ENCODE results near the gene TREX2. TPM values are rescaled to one million over a fixed set of nuclear protein-coding genes. Genes with fewer than 3 reads are reported as not detected.

TREX2 gene
- total RNA-seq, 4 donors from 2014 or later, result 0.42 to 1.6 (median 0.87) TPM

- Histone ChIP-seq H3K4me1 (peaks cover 0 to 40% (median 5%) of the 10 kb centered on the region in 3 donors), H3K27ac (peak overlapping the region in 1 of 4 donors; percentile 43), H3K4me3 (peak overlapping the region in 1 of 2 donors; percentile 43), H3K9me3 (no peaks in the 10 kb centered on the region), H3K36me3 (no peaks in the 10 kb centered on the region), H3K27me3 (no peaks in the 10 kb centered on the region)
- ATAC-seq, result peak; percentile 37
- no peak for TF ChIP-seq CTCF (IDR thresholded peaks at IDR 0.05)
- peak; percentile 56 for TF ChIP-seq POLR2AphosphoS5 (IDR thresholded peaks at IDR 0.05)
- whole genome bisulfite sequencing, 2 donors (ENCODE audit: low coverage in 1 of 2), result no CpG with 5 or more reads among the region's 59 CpGs
Observed at GRCh38 chrX:153474718-153475117, 28.9 kb upstream of the TREX2 start.

- H3K27me3 ChIP-seq, result no peaks in the 10 kb centered on the region
- H3K4me1 ChIP-seq, result peaks cover 0 to 45% (median 7%) of the 10 kb centered on the region in 3 donors
- no peak for ATAC-seq
- WGBS, 2 donors (ENCODE audit: low coverage in 1 of 2), result no CpG with 5 or more reads among the region's 10 CpGs
- no peaks in the 10 kb centered on the region for H3K9me3 ChIP-seq
- peak overlapping the region in 1 of 4 donors; percentile 43 for H3K27ac ChIP-seq
- no peaks in the 10 kb centered on the region for H3K36me3 ChIP-seq
- TF ChIP-seq POLR2A (IDR thresholded peaks at IDR 0.05) (no peak), EP300 (IDR thresholded peaks at IDR 0.05) (no peak), CTCF (IDR thresholded peaks at IDR 0.05) (no peak), POLR2AphosphoS5 (IDR thresholded peaks at IDR 0.05) (no peak)
- peak overlapping the region in 1 of 2 donors; percentile 43 for H3K4me3 ChIP-seq
Observed at GRCh38 chrX:153474266-153474665, 28.4 kb upstream of the TREX2 start.

DNA sequence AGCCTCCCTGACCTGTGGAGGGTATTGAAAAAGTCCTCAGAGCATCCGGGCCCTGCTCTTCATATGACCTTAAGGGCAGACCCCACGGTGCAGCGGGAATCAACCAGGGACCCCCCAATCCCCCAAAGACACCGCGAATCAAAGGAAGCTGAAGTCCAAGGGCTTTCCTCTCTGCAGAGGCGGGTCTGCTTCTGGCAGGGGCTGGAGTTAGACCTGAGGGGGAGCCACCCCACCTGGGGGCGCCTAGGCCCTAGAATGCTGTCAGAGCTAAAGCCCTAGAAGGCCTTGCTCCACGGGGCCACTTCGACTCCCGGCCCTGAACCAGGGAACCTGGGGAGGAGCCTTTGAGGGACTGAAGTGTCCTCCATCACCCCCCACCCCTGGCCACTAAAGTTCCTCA lies 27.3 kb upstream of the TREX2 start:
- peaks cover 0 to 54% (median 7%) of the 10 kb centered on the region in 3 donors for H3K4me1 ChIP-seq
- no CpG with 5 or more reads among the region's 10 CpGs for WGBS, 2 donors (ENCODE audit: low coverage in 1 of 2)
- no peak overlapping the region for H3K27ac ChIP-seq

GRCh38 chrX:153471663-153472280 lies 25.9 kb upstream of the TREX2 start:
- WGBS, 2 donors (ENCODE audit: low coverage in 1 of 2), result 67 to 80% methylated on average over 3 to 7 of the region's 11 CpGs
- no peak for ATAC-seq
- Histone ChIP-seq H3K9me3 (no peaks in the 10 kb centered on the region), H3K27ac (peak overlapping the region in 2 of 4 donors; percentile 74 to 76), H3K4me1 (peaks cover 0 to 52% (median 7%) of the 10 kb centered on the region in 3 donors), H3K36me3 (peaks cover 0 to 3% of the 10 kb centered on the region in 2 donors), H3K4me3 (no peak overlapping the region), H3K27me3 (no peaks in the 10 kb centered on the region)
- TF ChIP-seq EP300 (IDR thresholded peaks at IDR 0.05), result no peak
- TF ChIP-seq POLR2A (IDR thresholded peaks at IDR 0.05), result no peak
- TF ChIP-seq CTCF (IDR thresholded peaks at IDR 0.05), result no peak

More for the DNA sequence above, 27.3 kb upstream of the TREX2 start:
- ATAC-seq, result no peak
- Histone ChIP-seq H3K36me3 (peaks cover 0 to under 1% of the 10 kb centered on the region in 2 donors), H3K27me3 (no peaks in the 10 kb centered on the region), H3K4me3 (no peak overlapping the region), H3K9me3 (no peaks in the 10 kb centered on the region)
- TF ChIP-seq POLR2A (IDR thresholded peaks at IDR 0.05), result no peak

GRCh38 chrX:153470411-153471363 lies 24.8 kb upstream of the TREX2 start, which contains the start of gene HAUS7:
TSS of gene HAUS7 (minus strand) at chrX:153470576. CDS start at chrX:153470557, 19 bp downstream.
- 0 to 28% methylated on average over 3 to 18 of the region's 70 CpGs for WGBS, 2 donors (ENCODE audit: low coverage in 1 of 2)
- peak; percentile 91 for ATAC-seq
- peak in 3 of 4 experiments; percentile 60 to 77 (median 72) for TF ChIP-seq CTCF (IDR thresholded peaks at IDR 0.05)
- TF ChIP-seq EP300 (IDR thresholded peaks at IDR 0.05), result no peak
- TF ChIP-seq POLR2AphosphoS5 (IDR thresholded peaks at IDR 0.05), result peak; percentile 62
- peak; percentile 34 to 49 for TF ChIP-seq POLR2A (IDR thresholded peaks at IDR 0.05)
- H3K9me3 ChIP-seq, result no peaks in the 10 kb centered on the region
- H3K27ac ChIP-seq, result peak within 1 kb of the TSS in 3 of 4 donors; percentile 76 to 83 (median 82)
- H3K36me3 ChIP-seq, result peaks cover 0 to 3% of the 10 kb centered on the region in 2 donors
- H3K4me3 ChIP-seq, result peak within 1 kb of the TSS; percentile 51 to 69
- peaks cover 0 to 44% (median 7%) of the 10 kb centered on the region in 3 donors for H3K4me1 ChIP-seq
- no peaks in the 10 kb centered on the region for H3K27me3 ChIP-seq

Measured in gastroesophageal sphincter (tissue), 4 donors.